HG02623 (cell line): ENCODE results near the gene ARPP21.
"Not testable (repeated sequence)": the region's sequence is repeated elsewhere in the genome, so short reads cannot be mapped to it uniquely, and the experiment has no call there.

Experiments
- ATAC-seq: cut with Tn5 transposase; IDR thresholded peaks from one replicate; pipeline ENCODE4 v1.9.1; 2021; ENCODE audit warnings: moderate library complexity; ENCODE audit not compliant: unreplicated experiment

ARPP21 gene

DNA sequence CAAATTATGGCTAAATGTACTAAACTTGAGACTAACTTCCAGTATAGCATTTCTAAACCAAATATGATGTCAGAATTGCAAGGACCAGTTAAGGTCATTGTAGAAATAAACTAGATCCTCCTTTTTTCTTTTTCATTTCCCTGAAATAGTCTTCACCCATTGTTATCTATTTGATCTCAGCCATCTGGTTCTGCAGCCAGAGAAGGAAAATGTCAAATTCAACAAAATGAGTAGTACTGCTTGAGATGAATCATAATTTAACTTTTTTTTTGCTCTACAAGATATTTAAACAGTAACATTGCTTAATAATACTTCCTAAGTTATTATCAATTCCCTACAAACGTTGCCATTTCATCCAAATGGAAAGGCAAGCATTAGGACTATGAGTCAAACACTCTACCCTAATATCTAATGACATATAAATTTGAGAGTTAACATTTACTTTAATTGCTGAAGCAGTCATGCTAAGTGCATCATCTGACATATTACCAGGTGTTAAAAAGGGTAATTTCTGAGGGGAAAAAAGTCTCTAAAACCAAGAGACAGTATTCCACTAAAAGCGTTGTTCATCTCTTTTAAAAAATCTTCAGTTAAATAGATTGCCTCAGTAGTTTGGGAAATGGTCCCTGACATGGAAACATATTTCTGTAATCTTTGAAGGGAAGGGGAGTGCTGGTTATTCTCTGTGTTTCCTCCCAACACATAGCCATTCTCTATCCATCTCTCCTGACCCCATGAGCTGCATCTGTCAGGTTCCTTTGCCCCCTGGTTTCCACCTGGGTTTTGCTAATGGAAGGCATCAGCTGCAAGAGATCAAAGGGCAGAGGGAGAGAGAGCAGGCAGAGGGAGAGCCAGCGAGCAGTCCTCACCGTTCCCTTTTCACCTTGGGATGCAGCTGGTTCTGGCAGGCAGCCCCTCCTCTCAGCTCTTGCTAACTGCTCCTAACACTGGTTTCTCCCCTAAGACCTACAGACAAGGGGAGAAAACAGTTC, 138.5 kb downstream of the ARPP21 start:
- ATAC-seq, result no peak

DNA sequence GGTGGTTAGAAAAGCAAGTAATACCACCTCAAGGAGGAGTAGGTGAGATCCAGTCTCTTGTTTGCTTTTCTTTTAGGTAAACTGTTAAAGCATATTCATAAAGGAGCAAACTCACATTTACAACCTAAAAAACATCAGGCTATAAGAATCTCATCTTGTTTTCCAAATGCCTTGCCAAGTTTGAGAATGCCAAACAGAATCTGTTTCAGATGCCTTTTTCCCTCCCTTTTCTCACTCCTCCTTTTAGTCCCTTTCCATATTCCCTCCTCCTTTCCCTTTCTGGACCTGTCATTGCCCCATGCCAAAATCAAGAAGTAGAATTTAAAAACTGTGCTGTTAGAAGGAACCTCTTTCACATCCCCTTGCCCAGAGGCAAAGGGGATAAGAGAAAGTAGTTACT, 140.3 kb downstream of the ARPP21 start:
- no peak for ATAC-seq

DNA sequence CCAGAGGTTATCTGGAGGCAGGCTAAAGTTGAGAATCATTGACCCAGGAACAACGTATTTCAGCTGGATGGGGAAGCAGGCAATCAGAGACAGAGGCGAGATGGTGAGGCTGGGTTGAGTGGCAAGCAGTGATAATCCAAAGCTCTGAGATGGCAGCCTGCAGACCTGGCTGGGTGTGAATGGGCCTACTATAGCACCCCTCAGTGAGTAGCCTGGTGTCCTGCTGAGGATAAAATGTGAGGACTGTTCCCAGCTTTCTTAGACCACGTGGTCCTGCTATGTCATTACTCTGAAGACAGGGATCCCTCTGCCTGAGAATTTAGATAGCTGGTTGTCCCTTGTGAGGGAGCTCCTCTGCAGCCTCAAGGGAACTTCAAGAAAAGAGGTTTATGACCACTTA, 141.5 kb downstream of the ARPP21 start:
- ATAC-seq, result no peak

DNA sequence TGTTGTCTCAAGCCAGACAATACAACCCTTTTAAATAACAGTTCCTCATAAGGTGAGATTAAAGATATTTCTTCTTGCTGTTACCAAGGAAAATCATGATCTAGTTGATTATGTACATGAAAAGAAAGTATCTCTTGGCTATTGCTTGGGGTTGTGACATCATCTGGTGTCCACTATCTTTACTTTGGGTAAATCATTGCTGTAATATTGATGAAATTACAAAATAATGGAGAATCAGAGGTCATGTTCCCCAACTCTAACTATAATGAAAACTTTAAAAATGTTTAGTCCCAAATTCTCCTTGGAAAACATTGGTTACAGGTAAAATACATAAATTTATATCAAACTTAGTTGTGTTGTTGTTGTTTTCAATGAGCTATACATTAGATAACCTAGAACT, 142.2 kb downstream of the ARPP21 start:
- ATAC-seq, result no peak

DNA sequence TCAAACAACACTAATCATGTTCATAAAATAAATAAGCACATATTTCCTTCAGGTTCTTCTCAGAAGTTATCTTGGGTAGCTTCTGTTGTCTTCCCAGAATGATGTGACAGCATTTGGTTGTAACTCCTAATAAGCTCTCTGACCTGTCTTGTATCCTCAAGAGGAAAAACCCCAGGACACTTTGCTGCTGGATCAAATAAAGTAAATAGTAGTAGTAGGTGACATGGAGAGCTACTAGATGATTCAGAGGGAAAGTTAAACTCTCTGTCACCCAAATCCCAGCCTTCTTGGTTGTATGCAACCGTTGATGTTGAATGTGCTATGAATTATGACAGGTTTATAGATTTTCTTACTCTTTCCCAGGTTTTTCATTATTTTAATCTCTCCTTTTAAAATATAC, 143.0 kb downstream of the ARPP21 start:
- no peak for ATAC-seq

DNA sequence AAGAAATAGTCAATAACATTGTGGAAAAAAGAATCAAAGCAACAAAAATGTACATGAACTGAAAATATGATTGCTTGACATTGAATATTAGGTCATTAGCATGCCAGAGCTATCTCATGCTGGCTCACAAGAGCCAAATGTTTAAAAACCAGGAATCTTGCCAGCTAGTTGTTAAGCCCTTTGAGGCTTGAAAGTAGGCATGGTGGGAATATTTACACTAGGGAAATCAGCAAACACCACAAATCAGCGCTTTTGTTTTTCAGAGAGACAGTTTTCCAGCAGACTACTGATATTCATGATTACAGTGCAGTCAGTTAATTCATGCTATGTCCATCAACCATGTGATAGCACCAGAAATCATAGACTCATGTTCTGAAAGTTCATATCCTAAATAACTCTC, 144.8 kb downstream of the ARPP21 start:
- ATAC-seq, result no peak

DNA sequence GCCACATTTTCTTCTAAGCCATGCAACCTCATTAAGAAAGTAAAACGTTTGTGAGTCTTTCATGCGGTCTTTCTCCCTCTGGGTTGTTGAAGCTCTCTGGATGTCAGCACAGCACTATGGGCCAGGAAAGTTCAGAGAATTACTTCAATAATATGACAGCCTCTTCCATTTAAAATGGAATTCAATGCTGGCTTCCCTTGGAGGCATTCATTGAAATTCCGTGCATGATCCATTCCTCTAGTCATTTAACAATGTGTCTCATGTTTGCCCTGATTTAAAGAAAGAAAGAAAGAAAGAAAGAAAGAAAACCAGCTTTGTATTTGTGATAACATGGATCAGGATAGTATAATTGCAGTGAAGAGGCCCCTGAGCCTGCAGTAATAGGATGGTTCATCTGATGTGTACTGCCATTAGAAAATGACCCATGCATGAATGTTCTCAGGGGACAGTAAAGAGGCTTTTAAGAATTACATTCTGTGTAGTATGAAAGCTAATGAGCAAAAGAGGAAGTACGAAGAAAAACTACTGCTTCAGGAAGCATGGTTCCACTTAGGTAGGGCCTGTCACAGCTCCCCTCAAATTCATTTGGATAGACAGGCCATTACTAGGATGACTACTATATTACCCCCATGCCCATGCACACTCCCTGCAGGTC, 146.0 kb downstream of the ARPP21 start:
- no peak for ATAC-seq

DNA sequence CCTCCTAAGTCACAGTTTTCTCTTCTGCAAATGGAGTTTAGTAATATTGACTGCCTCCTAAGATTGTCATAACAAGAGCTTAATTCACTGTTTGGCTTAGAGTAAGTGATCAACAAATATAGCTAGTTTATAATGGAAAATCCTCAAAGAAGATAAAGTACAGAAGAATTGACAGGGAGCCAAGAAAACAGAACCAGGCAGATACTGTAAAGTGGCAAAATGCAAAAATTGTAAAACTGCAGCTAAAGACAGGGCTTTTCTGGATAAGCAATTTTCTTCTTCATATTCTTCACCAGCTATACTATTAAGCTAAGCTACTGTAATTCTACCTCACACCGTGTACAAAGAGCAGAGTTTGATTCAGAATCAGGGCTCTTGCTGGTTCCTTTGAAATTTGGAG, 148.6 kb downstream of the ARPP21 start:
- ATAC-seq, result no peak

DNA sequence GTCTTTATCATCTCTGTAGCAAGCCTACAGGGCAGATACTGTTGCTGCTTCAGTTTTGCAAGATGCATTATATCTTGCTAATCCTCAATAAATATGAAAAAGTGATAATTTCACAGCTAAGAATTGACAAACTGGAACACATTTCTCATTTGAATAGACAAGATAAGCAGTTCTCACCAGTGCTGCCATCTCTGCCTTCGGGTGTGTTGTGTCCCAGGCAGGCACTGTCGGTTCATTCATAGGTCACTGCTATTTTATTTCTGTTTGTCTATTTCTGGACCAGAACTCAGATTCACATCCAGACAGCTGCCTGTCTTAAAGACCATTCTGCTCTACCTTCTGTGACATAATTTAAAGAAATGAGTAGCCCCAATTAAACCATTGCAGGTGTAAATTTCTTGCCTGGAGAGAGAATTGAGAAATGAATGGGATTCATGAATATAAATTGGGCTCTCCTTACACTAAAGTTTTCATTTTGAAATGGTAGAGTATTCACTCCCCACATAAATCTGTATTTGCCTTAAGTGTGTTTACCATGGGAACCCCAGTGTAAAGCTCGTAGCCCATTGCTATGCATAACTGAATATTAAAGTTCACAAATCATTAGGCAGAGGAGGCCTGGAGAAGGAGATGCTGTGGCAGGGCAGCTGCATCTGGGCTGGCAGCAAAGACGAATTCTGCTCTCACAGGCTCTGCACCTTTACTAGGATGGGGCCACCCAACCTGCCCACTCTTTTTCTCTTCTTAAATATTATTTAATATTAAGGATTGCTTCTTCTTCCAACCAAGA, 149.9 kb downstream of the ARPP21 start:
- no peak for ATAC-seq

DNA sequence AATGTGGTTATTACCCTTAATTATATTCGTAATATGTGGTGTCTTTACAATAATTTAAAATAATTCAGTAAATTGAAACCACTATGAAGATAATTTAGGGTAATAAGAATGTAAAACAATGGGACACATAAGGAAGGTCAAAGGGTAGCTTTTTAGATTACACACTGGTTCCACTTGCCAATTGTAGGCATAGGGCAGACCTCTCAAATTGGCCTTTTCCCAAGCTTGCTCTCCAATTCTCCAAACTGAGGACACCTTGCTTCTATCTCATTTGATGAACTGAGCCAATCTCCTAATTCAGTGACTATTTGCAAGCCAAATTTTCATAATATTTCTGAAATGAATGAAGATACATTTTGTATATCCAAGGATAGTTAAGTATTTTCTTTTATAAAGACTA, 151.4 kb downstream of the ARPP21 start:
- no peak for ATAC-seq

DNA sequence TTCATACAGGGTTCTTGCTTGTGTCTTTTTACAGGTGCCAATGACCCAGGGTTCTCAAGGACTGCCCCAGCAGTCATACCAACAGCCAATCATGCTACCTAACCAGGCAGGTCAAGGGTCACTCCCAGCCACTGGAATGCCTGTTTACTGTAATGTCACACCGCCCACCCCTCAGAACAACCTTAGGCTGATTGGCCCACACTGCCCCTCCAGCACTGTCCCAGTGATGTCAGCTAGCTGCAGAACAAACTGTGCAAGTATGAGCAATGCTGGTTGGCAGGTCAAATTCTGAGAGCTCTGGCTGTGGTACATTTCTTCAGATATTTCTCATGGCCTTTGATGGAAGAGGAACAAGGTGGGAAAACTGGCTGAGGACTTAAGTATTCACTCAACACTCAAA, 154.3 kb downstream of the ARPP21 start:
- no peak for ATAC-seq

DNA sequence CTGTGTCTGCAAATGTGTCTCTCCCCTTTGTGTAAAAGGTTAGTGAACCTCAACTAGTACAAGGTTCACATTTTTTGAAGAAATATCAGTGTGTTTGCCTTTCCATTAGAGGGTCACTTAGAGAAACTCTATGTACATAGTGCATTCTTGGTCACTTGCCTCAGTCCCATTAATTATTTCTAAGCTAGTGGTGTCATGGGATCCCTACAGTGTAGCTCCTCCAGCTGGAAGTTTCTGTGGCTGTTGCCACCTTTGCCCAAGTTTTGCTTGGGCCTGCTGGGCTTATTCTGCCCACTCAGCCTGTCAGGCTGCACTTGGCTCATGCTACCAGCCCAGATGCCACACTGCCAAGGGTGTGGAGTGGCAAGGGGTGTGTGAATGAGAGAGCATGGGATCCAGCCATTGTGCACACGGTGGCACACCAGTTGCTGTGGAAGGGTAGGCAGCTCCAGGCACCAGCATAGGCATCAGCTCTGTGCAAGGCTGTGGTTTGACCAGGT, 161.7 kb downstream of the ARPP21 start:
- ATAC-seq, result no peak

DNA sequence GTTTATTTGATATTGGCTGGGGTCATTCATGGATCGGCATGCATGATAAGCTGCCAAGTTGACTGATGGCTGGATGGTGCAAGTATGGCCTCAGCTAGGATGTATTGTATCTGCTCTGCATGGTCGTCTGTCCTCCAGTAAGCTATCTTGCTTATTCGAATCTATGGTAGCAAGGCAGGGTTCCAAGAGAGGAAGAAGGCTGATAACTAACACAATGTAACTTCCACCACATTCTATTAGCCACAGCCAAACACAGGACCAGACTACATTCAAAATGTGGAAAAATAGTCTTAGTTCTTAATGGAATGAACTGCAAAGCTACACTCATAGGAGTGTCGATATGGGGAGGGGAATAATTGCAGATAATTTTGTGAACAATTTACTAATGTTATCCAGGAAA, 175.2 kb downstream of the ARPP21 start:
- no peak for ATAC-seq

DNA sequence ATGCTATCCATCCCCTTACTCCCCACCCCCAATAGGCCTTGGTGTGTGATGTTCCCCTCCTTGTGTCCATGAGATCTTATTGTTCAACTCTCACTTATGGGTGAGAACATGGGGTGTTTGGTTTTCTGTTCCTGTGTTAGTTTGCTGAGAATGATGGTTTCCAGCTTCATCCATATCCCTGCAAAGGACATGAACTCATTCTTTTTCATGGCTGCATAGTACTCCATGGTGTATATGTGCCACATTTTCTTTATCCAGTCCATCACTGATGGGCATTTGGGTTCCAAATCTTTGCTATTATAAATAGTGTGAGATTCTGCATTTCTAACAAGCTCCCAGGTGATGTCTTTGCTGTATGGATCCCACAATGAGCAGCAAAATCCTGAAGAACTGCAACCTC, 176.5 kb downstream of the ARPP21 start:
- ATAC-seq, result not testable (repeated sequence)

DNA sequence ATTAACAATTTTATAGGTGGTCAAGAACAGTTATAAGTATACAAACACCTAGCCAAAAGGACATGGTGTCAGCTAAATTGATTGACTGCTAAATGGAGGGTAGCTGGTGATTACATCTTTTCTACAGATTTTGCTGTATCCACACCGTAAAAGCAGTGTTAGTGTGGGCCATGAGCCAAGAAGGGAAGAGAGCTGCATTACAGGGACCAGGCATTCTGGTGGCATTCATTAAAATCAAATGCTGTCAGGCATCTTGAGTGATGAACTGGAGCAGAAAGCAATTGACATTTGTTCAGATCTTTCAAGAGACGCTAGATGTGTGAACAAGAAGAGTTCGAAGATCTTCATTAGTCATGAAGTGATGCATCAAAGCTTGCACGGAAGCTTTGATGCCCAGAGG, 177.9 kb downstream of the ARPP21 start:
- ATAC-seq, result no peak

DNA sequence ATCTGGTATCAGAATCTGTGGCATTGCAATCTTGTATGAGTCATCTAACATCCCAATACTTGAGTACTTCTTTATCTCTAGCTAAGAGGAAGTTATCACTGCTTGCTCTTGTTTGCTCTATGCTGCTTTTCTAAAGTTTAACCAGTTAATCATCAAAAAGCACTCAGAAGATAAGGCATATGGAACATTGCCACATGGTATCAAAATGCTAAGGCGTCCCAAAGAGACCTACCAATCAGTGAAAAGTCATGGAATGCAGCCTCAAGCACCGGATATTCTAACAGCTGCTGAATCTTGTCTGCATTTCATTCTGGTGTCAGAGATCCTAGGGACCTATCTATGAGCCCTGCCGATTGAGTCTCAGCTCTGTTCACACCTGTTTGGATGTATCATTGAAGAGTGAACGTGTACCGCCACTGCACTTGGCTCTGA, 192.8 kb downstream of the ARPP21 start:
- ATAC-seq, result no peak
